NCI-H226 (cell line): ENCODE results near the gene GABRR2.
A peak's percentile ranks its signal among the peaks of the same experiment; 100 is the strongest.
"Not testable (repeated sequence)": the region's sequence is repeated elsewhere in the genome, so short reads cannot be mapped to it uniquely, and the experiment has no call there.

Experiments used
- DNase-seq: peaks from one replicate; pipeline ENCODE4 v3.0.0-alpha.2; 2015

The GABRR2 gene

GRCh38 chr6:89323511-89323971 lies 8.4 kb upstream of the GABRR2 start:
- DNase-seq = no peak

- DNase-seq = no peak
Observed at GRCh38 chr6:89321131-89321970, 6.3 kb upstream of the GABRR2 start.

GRCh38 chr6:89320012-89320559 lies 5.0 kb upstream of the GABRR2 start:
- DNase-seq = no peak

GRCh38 chr6:89317067-89317466 lies 2.0 kb upstream of the GABRR2 start:
- DNase-seq = no peak

- DNase-seq = no peak
Observed at GRCh38 chr6:89314692-89315091, 407 bp downstream of the GABRR2 start.

- peak; percentile 55 for DNase-seq
Observed at GRCh38 chr6:89313006-89313405, 2.1 kb downstream of the GABRR2 start.

GRCh38 chr6:89311853-89312531 lies 3.1 kb downstream of the GABRR2 start:
- peak; percentile 78 for DNase-seq

- no peak for DNase-seq
Observed at GRCh38 chr6:89311530-89311852, 3.6 kb downstream of the GABRR2 start.

GRCh38 chr6:89310929-89311328 lies 4.2 kb downstream of the GABRR2 start:
- no peak for DNase-seq

GRCh38 chr6:89308525-89309395 lies 6.3 kb downstream of the GABRR2 start:
- DNase-seq = no peak

- not testable (repeated sequence) for DNase-seq
Observed at GRCh38 chr6:89304517-89304916, 10.6 kb downstream of the GABRR2 start.

GRCh38 chr6:89302936-89303335 lies 12.2 kb downstream of the GABRR2 start:
- no peak for DNase-seq

GRCh38 chr6:89302195-89302770 lies 12.8 kb downstream of the GABRR2 start:
- no peak for DNase-seq

- DNase-seq = no peak
Observed at GRCh38 chr6:89301586-89302194, 13.4 kb downstream of the GABRR2 start.

GRCh38 chr6:89299466-89299850 lies 15.6 kb downstream of the GABRR2 start:
- peak; percentile 39 for DNase-seq

- DNase-seq = peak; percentile 94
Observed at GRCh38 chr6:89298680-89299465, 16.2 kb downstream of the GABRR2 start.

- peak; percentile 98 for DNase-seq
Observed at GRCh38 chr6:89297695-89298351, 17.3 kb downstream of the GABRR2 start.

GRCh38 chr6:89295981-89296380 lies 19.1 kb downstream of the GABRR2 start:
- no peak for DNase-seq

- not testable (repeated sequence) for DNase-seq
Observed at GRCh38 chr6:89295116-89295515, 20.0 kb downstream of the GABRR2 start.

GRCh38 chr6:89291256-89291819 lies 23.8 kb downstream of the GABRR2 start:
- DNase-seq = no peak
